Pancreas (tissue), 10 donors: ENCODE measurements around the gene SLCO3A1. TPM values are rescaled to one million over a fixed set of nuclear protein-coding genes. Genes with fewer than 3 reads are reported as not detected.

Experiments
- ATAC-seq, 4 donors: fragments of 200-7000 bp; cut with Tn5 transposase; one replicate each; pipeline versions ENCODE4 v1.8.0 to v1.9.1; 2020; ENCODE audit warnings: mild to moderate bottlenecking in 4 of 4, moderate library complexity in 4 of 4
- DNase-seq, 6 donors: peaks; one replicate each; pipeline ENCODE4 v3.0.0-alpha.2; 2020
- FAIRE-seq: peaks from 2 replicates; lab custom pipeline; 2012; peaks lifted over from hg19 to GRCh38; lab: Jason Lieb, UNC
- H3K27ac ChIP-seq, 4 donors: fragments of 200-600 bp; sonication (generic); 1 replicate in 3 of 4; 2 replicates in 1 of 4; pipeline versions ENCODE4 v1.5.0 to v1.8.0; 2020
- H3K27me3 ChIP-seq, 4 donors: fragments of 200-600 bp; one replicate each; pipeline ENCODE4 v1.8.0; 2021
- H3K36me3 ChIP-seq, 3 donors: fragments of 200-600 bp; sonication (generic) in 1 of 3; one replicate each; pipeline versions ENCODE4 v1.5.0 to v1.8.0; 2020 to 2021
- H3K4me1 ChIP-seq, 3 donors: fragments of 200-600 bp; one replicate each; pipeline ENCODE4 v1.8.0; 2021
- H3K4me3 ChIP-seq, 4 donors: fragments of 200-600 bp; sonication (generic) in 2 of 4; one replicate each; pipeline versions ENCODE4 v1.5.0 to v1.8.0; 2020 to 2021
- H3K9me3 ChIP-seq, 4 donors: fragments of 200-600 bp; one replicate each; pipeline ENCODE4 v1.8.0; 2021
- CTCF ChIP-seq, 4 donors: fragments of 200-600 bp; sonication (generic) in 3 of 4; IDR thresholded peaks; one replicate each; pipeline versions ENCODE4 v1.5.0 to v1.8.0; 2021; ENCODE audit warnings: antibody characterized with exemption in 4 of 4
- WGBS, 2 donors: extraction: QIAGEN DNeasy Blood & Tissue Kit; methylation state at CpG; one replicate each; pipeline ENCODE4 v1.1.7; 2013; 5-methylcytosine and 5-hydroxymethylcytosine counted together
- intact Hi-C, 3 donors: fragments of 100-400 bp; cut with DNase I; formaldehyde crosslinking; loops; one replicate each; pipeline versions ENCODE4 v1.11.1 to v1.14.2; 2022
- polyA plus RNA-seq, 2 donors: library from polyadenylated mRNA; stranded (reverse); fragments of 200-250 nt; gene quantifications; one replicate each; pipeline ENCODE4 v1.2.3, GENCODE V29; 2013
- total RNA-seq, 6 donors: library from RNA; stranded (reverse); fragmentation: NEBNext Ultra II Directional in 4 of 6; extraction: Animal tissue kit (Norgen Biotek cat#: 25700) in 4 of 6; gene quantifications; one replicate each; pipeline versions ENCODE4 v1.2.1 to v1.2.4, GENCODE V29; 2021 to 2023
- donor health status: healthy with polysubstance abuse.
- donor health status: DM: no; HTN: no; CAD: no; lungs with moderate emphysema.
- donor health status: DM: no; HTN: no; CAD: no.
- donor health status: control.
- donor health status: control.
- donor health status: Bipolar disorder and iron deficiency.
- donor health status: DM: yes; HTN: yes; CAD: no.
- donor health status: DM: no; HTN: no; CAD: no.
- donor health status: DM: no; HTN: no; CAD: no.
- donor health status: DM: yes; HTN: yes; CAD: no.

The SLCO3A1 gene
- total and polyA plus RNA-seq, 8 donors: 3.4 to 15.5 (median 6.7) TPM

DNA sequence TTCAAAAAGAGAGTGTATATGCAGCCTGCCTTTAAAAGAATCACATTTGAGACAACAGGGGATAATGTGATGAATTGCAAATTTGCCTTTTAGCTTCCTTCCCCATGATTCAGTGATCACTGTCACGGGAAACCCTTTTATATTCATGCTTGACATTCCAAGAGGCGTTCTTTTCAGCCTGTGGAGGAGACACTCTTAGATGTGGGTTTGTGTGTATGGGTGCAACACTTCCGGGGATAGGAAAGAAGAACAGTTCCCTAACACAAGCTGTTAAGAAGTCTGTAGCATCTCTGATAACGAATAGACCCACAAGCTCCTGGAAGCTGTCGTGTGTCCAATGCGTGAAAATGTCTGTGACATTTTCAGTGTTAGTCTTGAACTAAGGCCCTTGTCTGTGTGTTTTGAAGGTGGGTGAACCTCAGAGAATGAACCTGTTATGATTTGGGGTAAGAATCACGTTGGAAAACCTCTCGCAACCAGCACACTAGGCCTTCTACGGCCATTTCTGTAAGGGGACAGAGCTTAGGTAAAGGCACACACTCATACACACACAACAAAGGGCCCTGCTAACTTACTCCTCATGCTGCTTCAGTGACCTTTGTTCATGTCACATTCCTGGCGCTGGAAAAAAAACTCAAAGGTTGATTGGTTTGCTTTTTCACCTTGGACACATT, 311.0 kb downstream of the SLCO3A1 start:
- FAIRE-seq: no peak
- intact Hi-C loops: no loop called here

DNA sequence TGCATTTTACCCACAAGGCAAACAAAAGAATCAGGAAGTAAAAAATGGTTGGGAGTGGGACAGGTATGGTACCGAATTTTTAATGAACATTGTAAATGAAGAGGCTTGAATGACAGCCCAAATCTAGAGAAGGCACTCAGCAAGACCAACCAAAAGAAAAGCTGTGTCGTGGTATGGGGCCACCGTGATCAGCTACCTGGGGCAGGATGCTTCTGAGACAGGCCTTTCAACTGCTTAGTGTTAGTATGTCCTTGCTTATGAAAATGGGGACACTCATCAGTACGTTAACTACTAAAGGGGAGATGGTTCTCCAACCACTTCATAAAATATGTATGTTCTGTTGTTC, 311.5 kb downstream of the SLCO3A1 start:
- ATAC-seq: no peak
- Histone ChIP-seq H3K27ac (no peak overlapping the region), H3K36me3 (no peaks in the 10 kb centered on the region), H3K4me1 (no peaks in the 10 kb centered on the region), H3K4me3 (no peak overlapping the region), H3K9me3 (no peaks in the 10 kb centered on the region), H3K27me3 (no peaks in the 10 kb centered on the region)
- 55 to 62% methylated on average over 4 of the region's 4 CpGs for WGBS, 2 donors
- FAIRE-seq: no peak
- intact Hi-C loops: no loop called here
- DNase-seq: no peak
- TF ChIP-seq CTCF (IDR thresholded peaks at IDR 0.05): no peak

More for the DNA sequence above, 311.0 kb downstream of the SLCO3A1 start:
- H3K4me1 ChIP-seq: no peaks in the 10 kb centered on the region
- WGBS, 2 donors: 60 to 64% methylated on average over 10 of the region's 10 CpGs
- DNase-seq (no peak), ATAC-seq (peak in 2 of 4 donors; percentile 54 to 89)
- H3K4me3 ChIP-seq: no peak overlapping the region
- H3K9me3 ChIP-seq: no peaks in the 10 kb centered on the region
- no peaks in the 10 kb centered on the region for H3K27me3 ChIP-seq
- no peak overlapping the region for H3K27ac ChIP-seq
- no peak for TF ChIP-seq CTCF (IDR thresholded peaks at IDR 0.05)
- H3K36me3 ChIP-seq: no peaks in the 10 kb centered on the region

DNA sequence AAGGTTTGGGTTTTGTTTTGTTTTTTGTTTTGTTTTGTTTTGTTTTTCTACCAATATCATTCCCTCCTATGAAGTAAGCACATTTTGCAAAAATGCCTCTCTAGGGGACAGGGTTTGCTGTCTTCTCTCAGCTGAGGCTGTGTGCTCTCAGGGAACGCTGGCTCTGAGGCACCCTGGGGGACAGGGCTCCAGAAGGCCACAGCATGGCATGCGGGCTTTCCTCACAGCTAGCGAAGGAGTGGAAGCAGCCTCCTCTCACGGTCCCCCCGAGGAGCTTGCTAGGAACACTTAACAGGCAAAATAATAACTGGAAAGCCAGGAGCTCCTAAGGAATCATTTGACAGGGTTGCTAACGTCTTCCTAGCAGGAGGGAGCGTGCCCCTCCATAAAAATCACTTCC, 312.5 kb downstream of the SLCO3A1 start:
- intact Hi-C loops: no loop called here
- no peak for FAIRE-seq
- WGBS, 2 donors: 83 to 87% methylated on average over 7 of the region's 7 CpGs
- H3K9me3 ChIP-seq: no peaks in the 10 kb centered on the region
- no peaks in the 10 kb centered on the region for H3K36me3 ChIP-seq
- ATAC-seq: no peak
- no peaks in the 10 kb centered on the region for H3K4me1 ChIP-seq
- DNase-seq: no peak
- no peak overlapping the region for H3K27ac ChIP-seq
- no peak for TF ChIP-seq CTCF (IDR thresholded peaks at IDR 0.05)
- no peaks in the 10 kb centered on the region for H3K27me3 ChIP-seq
- H3K4me3 ChIP-seq: no peak overlapping the region

DNA sequence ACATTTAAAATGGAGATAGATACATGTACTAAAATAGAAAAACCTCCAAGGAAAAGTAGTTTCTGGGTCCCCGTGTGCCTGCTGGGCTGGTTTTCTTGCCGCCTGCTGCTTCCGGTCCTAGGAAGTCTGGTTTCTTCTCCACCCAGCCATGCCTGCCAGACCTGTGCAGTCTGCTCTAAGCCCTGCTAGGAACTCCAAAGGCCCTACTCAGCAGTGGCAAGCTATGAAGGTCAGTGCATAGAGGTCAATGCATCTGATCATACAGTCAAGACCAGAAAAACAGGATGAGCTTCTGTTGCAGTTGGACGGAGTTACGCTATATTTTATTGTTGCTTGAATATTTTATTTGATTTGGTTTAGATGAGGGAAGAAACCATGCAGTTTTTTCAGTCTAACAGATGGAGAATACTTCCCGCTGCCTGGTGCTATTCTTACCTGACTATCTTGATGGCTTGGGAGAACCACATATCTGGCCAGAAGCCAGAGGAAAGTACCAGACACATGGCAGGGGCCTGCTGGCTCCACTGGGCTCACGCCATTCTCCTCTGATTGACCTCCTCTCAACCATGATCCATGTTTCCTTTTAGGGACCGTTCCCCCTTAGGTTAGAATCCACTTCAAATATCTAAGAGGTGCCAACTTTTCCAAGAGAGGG, 313.4 kb downstream of the SLCO3A1 start:
- no peak overlapping the region for H3K4me3 ChIP-seq
- 89 to 90% methylated on average over 8 of the region's 8 CpGs for WGBS, 2 donors
- ATAC-seq (no peak), FAIRE-seq (no peak), DNase-seq (no peak)
- no peak overlapping the region for H3K27ac ChIP-seq
- no peaks in the 10 kb centered on the region for H3K27me3 ChIP-seq
- intact Hi-C loops: no loop called here
- TF ChIP-seq CTCF (IDR thresholded peaks at IDR 0.05): no peak
- H3K36me3 ChIP-seq: no peaks in the 10 kb centered on the region
- no peaks in the 10 kb centered on the region for H3K4me1 ChIP-seq
- H3K9me3 ChIP-seq: no peaks in the 10 kb centered on the region

- Histone ChIP-seq H3K27me3 (no peaks in the 10 kb centered on the region), H3K27ac (no peak overlapping the region), H3K4me3 (no peak overlapping the region), H3K4me1 (no peaks in the 10 kb centered on the region), H3K9me3 (no peaks in the 10 kb centered on the region), H3K36me3 (no peaks in the 10 kb centered on the region)
- TF ChIP-seq CTCF (IDR thresholded peaks at IDR 0.05): no peak
- intact Hi-C loops: no loop called here
- no peak for DNase-seq
- 93 to 97% methylated on average over 7 of the region's 7 CpGs for WGBS, 2 donors
- no peak for FAIRE-seq
- no peak for ATAC-seq
Observed at GRCh38 chr15:92167451-92167850, 313.9 kb downstream of the SLCO3A1 start.
